Coronary artery (tissue), 2 donors: ENCODE results near the gene PIP4K2B.

Experiments
- DNase-seq: peaks from one replicate; pipeline ENCODE4 v3.0.0-alpha.2; 2017; ENCODE audit warnings: low spot score
- H3K27ac ChIP-seq, 2 donors: fragments of 200-600 bp; sonication (generic); one replicate each; pipeline ENCODE4 v1.5.1; 2016 to 2019
- H3K4me3 ChIP-seq: fragments of 200-600 bp; sonication (generic); 2 replicates; pipeline ENCODE4 v1.5.1; 2016; ENCODE audit warnings: mild to moderate bottlenecking, moderate library complexity
- CTCF ChIP-seq: fragments of 200-600 bp; sonication (generic); IDR thresholded peaks from one replicate; pipeline ENCODE4 v1.5.1; 2019; ENCODE audit warnings: antibody characterized with exemption

PIP4K2B gene

GRCh38 chr17:38739305-38739704 is 60.1 kb downstream of the PIP4K2B start:
- DNase-seq = no peak
- Histone ChIP-seq H3K4me3 (no peak overlapping the region), H3K27ac (no peak overlapping the region)
- TF ChIP-seq CTCF = no peak

GRCh38 chr17:38738686-38739085 is 60.7 kb downstream of the PIP4K2B start:
- no peak for TF ChIP-seq CTCF
- no peak for DNase-seq
- H3K4me3 ChIP-seq = no peak overlapping the region
- no peak overlapping the region for H3K27ac ChIP-seq

- no peak overlapping the region for H3K27ac ChIP-seq
- DNase-seq = no peak
- no peak for TF ChIP-seq CTCF
- no peak overlapping the region for H3K4me3 ChIP-seq
Measured at GRCh38 chr17:38738007-38738662, 61.2 kb downstream of the PIP4K2B start.

GRCh38 chr17:38735161-38735997 is 64.0 kb downstream of the PIP4K2B start:
- H3K4me3 ChIP-seq = no peak overlapping the region
- peak overlapping the region; percentile 38 to 49 for H3K27ac ChIP-seq
- DNase-seq = no peak
- peak; percentile 92 for TF ChIP-seq CTCF

GRCh38 chr17:38733982-38734973 is 65.1 kb downstream of the PIP4K2B start:
- no peak overlapping the region for H3K27ac ChIP-seq
- H3K4me3 ChIP-seq = no peak overlapping the region
- TF ChIP-seq CTCF = no peak
- DNase-seq = no peak

GRCh38 chr17:38733282-38733981 is 65.9 kb downstream of the PIP4K2B start:
- H3K4me3 ChIP-seq = no peak overlapping the region

More at GRCh38 chr17:38733282-38733981, 65.9 kb downstream of the PIP4K2B start:
- TF ChIP-seq CTCF = no peak
- DNase-seq = no peak
- peak overlapping the region in 1 of 2 donors; percentile 91 for H3K27ac ChIP-seq
